ENCODE results near the gene ZNF486. TPM values are rescaled to one million over a fixed set of nuclear protein-coding genes. Genes with fewer than 3 reads are reported as not detected.
"Not testable (repeated sequence)": the region's sequence is repeated elsewhere in the genome, so short reads cannot be mapped to it uniquely, and the experiment has no call there.

ZNF486 gene
- 8.8 TPM for polyA plus RNA-seq (2013, experiment 1 of 2)
- polyA plus RNA-seq (2013, experiment 2 of 2) = 9.3 TPM

DNA sequence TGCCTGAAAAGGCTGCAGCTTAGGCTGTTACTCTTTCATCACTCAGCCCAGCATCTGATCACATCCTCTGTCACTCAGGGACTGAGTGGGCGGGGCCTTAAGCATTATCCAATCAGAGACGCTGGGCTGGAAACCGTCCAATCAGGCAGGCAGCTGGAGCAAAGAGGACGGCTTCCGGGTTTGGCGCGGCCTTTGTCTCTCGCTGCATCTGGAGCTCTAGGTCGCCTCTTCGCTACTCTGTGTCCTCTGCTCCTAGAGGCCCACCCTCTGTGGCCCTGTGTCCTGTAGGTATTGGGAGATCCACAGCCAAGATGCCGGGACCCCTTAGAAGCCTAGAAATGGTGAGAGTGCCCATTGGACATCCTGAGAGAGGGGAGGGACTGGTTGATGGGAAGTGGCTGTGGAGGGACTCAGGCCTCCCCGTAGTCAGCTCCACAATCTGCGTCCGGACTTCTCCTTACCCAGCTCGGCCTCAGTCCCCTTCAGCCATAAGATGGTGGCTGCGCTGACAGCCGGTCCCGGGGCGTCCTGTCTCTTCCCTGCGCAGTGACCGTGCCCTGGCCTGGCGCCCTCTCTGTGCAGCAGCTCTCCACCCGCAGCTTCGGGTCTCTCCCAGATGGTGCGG is at the start of gene ZNF486:
ZNF486 (plus strand) TSS at position 195 of the 625 bp plus-strand sequence; CDS start at position 312, 117 bp downstream.
- peaks cover 3 to 40% of the 10 kb centered on the region in 2 donors for H3K9me3 ChIP-seq (replicated peaks in 1 of 2; ENCODE audit: control insufficient read depth in 2 of 2, insufficient read depth in 1 of 2, low read depth in 1 of 2, low read length in 2 of 2)
- peak within 1 kb of the TSS; percentile 78 for H3K4me2 ChIP-seq (ENCODE audit: insufficient read depth, low read length, poor library complexity, severe bottlenecking)
- peak within 1 kb of the TSS; percentile 75 for H3K23ac ChIP-seq (ENCODE audit: low read depth, low read length, poor library complexity)
- no peak within 1 kb of the TSS for H2BK12ac ChIP-seq (ENCODE audit: low read length)
- peak within 1 kb of the TSS; percentile 99 for H3K9ac ChIP-seq (ENCODE audit: low read depth, low read length, poor library complexity)
- peak within 1 kb of the TSS; percentile 93 for H2BK15ac ChIP-seq (ENCODE audit: low read length)
- no peak within 1 kb of the TSS for H4K91ac ChIP-seq (ENCODE audit: low read depth, low read length, poor library complexity)
- peak within 1 kb of the TSS; percentile 65 to 89 for H3K4me3 ChIP-seq (ENCODE audit: low read length in 2 of 2)
- peaks cover 2% of the 10 kb centered on the region for H3K79me1 ChIP-seq (ENCODE audit: low read depth, low read length)
- H3K4ac ChIP-seq (ENCODE audit: low read length) = no peak within 1 kb of the TSS
- peak within 1 kb of the TSS; percentile 79 for H2AFZ ChIP-seq (ENCODE audit: low read length)
- no peaks in the 10 kb centered on the region for H3K4me1 ChIP-seq (ENCODE audit: control insufficient read depth in 2 of 2, insufficient read depth in 1 of 2, low read depth in 1 of 2, low read length in 2 of 2)
- no peaks in the 10 kb centered on the region for H3K27me3 ChIP-seq (ENCODE audit: control insufficient read depth in 3 of 3, insufficient read depth in 3 of 3, low read depth in 1 of 3, low read length in 3 of 3)
- peak within 1 kb of the TSS; percentile 90 for H3K27ac ChIP-seq (replicated peaks; ENCODE audit: low read length)
- H3K14ac ChIP-seq (ENCODE audit: low read length) = peak within 1 kb of the TSS; percentile 25
- peak; percentile 96 for DNase-seq (ENCODE audit: low spot score)
- peak within 1 kb of the TSS; percentile 61 for H2AK5ac ChIP-seq (ENCODE audit: low read depth, low read length)
- WGBS, 2 donors (ENCODE audit: extremely low coverage in 2 of 2, insufficient read length in 2 of 2, insufficient replicate concordance in 1 of 2) = no CpG with 5 or more reads among the region's 25 CpGs
- H2BK120ac ChIP-seq (ENCODE audit: low read depth, low read length) = no peak within 1 kb of the TSS
- peak within 1 kb of the TSS; percentile 97 for H3K18ac ChIP-seq (ENCODE audit: low read length)
- H2BK5ac ChIP-seq (ENCODE audit: low read length) = peak within 1 kb of the TSS; percentile 77
- peak within 1 kb of the TSS; percentile 50 for H4K8ac ChIP-seq (ENCODE audit: low read depth, low read length)
- peaks cover 10 to 31% of the 10 kb centered on the region in 2 donors for H3K36me3 ChIP-seq (replicated peaks in 1 of 2; ENCODE audit: control insufficient read depth in 2 of 2, insufficient read depth in 2 of 2, low read length in 2 of 2)

GRCh38 chr19:20118064-20118839 is 48.8 kb upstream of the ZNF486 start:
- not testable (repeated sequence) for DNase-seq (ENCODE audit: low spot score); H2BK120ac ChIP-seq (ENCODE audit: low read depth, low read length); H2BK12ac ChIP-seq (ENCODE audit: low read length); H2BK5ac ChIP-seq (ENCODE audit: low read length); H2BK15ac ChIP-seq (ENCODE audit: low read length); H3K9ac ChIP-seq (ENCODE audit: low read depth, low read length, poor library complexity); H4K91ac ChIP-seq (ENCODE audit: low read depth, low read length, poor library complexity); H2AK5ac ChIP-seq (ENCODE audit: low read depth, low read length); H3K4ac ChIP-seq (ENCODE audit: low read length); H3K18ac ChIP-seq (ENCODE audit: low read length); H3K23ac ChIP-seq (ENCODE audit: low read depth, low read length, poor library complexity); H3K14ac ChIP-seq (ENCODE audit: low read length); H3K4me3 ChIP-seq (ENCODE audit: low read length in 2 of 2); H4K8ac ChIP-seq (ENCODE audit: low read depth, low read length); H3K4me2 ChIP-seq (ENCODE audit: insufficient read depth, low read length, poor library complexity, severe bottlenecking); H3K27ac ChIP-seq (replicated peaks; ENCODE audit: low read length); H3K79me1 ChIP-seq (ENCODE audit: low read depth, low read length); H3K4me1 ChIP-seq (ENCODE audit: control insufficient read depth in 2 of 2, insufficient read depth in 1 of 2, low read depth in 1 of 2, low read length in 2 of 2); H3K27me3 ChIP-seq (ENCODE audit: control insufficient read depth in 3 of 3, insufficient read depth in 3 of 3, low read depth in 1 of 3, low read length in 3 of 3); H2AFZ ChIP-seq (ENCODE audit: low read length)
- no CpG with 5 or more reads among the region's 6 CpGs for WGBS, 2 donors (ENCODE audit: extremely low coverage in 2 of 2, insufficient read length in 2 of 2, insufficient replicate concordance in 1 of 2)
- Histone ChIP-seq H3K9me3 (replicated peaks in 1 of 2; ENCODE audit: control insufficient read depth in 2 of 2, insufficient read depth in 1 of 2, low read depth in 1 of 2, low read length in 2 of 2) (peaks cover 31 to 99% of the 10 kb centered on the region in 2 donors), H3K36me3 (replicated peaks in 1 of 2; ENCODE audit: control insufficient read depth in 2 of 2, insufficient read depth in 2 of 2, low read length in 2 of 2) (peaks cover 24 to 96% of the 10 kb centered on the region in 2 donors)

DNA sequence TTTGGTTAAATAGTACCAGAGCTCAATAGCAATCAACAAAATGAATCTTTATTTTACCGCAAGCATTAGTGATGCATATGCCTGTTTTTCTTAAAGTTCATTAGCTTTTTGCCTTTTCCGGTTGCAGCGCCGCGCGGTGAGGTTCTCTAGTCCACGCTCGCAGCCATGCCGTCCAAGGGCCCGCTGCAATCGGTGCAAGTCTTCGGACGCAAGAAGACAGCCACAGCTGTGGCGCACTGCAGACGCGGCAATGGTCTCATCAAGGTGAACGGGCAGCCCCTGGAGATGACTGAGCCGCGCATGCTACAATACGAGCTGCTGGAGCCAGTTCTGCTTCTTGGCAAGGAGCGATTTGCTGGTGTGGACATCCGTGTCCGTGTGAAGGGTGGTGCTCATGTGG is 42.1 kb upstream of the ZNF486 start:
- Histone ChIP-seq H3K9me3 (replicated peaks in 1 of 2; ENCODE audit: control insufficient read depth in 2 of 2, insufficient read depth in 1 of 2, low read depth in 1 of 2, low read length in 2 of 2) (peaks cover 29 to 97% of the 10 kb centered on the region in 2 donors), H3K14ac (ENCODE audit: low read length) (no peak overlapping the region)

DNA sequence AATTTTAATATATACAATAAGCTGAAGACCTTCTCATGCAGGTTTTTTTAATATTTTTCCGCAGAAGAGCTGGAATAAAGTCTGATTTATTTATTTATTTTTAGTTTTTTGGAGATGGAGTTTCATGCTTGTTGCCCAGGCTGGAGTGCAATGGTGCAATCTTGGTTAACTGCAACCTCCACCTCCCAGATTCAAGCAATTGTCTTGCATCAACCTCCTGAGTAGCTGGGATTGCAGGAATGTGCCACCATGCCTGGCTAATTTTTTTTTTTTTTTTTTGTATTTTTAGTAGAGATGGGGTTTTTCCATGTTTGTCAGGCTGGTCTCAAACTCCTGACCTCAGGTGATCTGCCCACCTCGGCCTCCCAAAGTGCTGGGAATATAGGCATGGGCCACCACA is 34.1 kb upstream of the ZNF486 start:
- not testable (repeated sequence) for H2BK15ac ChIP-seq (ENCODE audit: low read length); H2AK5ac ChIP-seq (ENCODE audit: low read depth, low read length); H2BK120ac ChIP-seq (ENCODE audit: low read depth, low read length); DNase-seq (ENCODE audit: low spot score); H3K4me2 ChIP-seq (ENCODE audit: insufficient read depth, low read length, poor library complexity, severe bottlenecking); H2BK5ac ChIP-seq (ENCODE audit: low read length); H3K9ac ChIP-seq (ENCODE audit: low read depth, low read length, poor library complexity); H3K4me3 ChIP-seq (ENCODE audit: low read length in 2 of 2); H4K91ac ChIP-seq (ENCODE audit: low read depth, low read length, poor library complexity); H3K4me1 ChIP-seq (ENCODE audit: control insufficient read depth in 2 of 2, insufficient read depth in 1 of 2, low read depth in 1 of 2, low read length in 2 of 2); H3K27ac ChIP-seq (replicated peaks; ENCODE audit: low read length); H3K27me3 ChIP-seq (ENCODE audit: control insufficient read depth in 3 of 3, insufficient read depth in 3 of 3, low read depth in 1 of 3, low read length in 3 of 3); H3K4ac ChIP-seq (ENCODE audit: low read length); H3K14ac ChIP-seq (ENCODE audit: low read length); H2AFZ ChIP-seq (ENCODE audit: low read length); H2BK12ac ChIP-seq (ENCODE audit: low read length); H3K79me1 ChIP-seq (ENCODE audit: low read depth, low read length); H3K23ac ChIP-seq (ENCODE audit: low read depth, low read length, poor library complexity); H3K18ac ChIP-seq (ENCODE audit: low read length); H4K8ac ChIP-seq (ENCODE audit: low read depth, low read length)
- peaks cover 4 to 18% of the 10 kb centered on the region in 2 donors for H3K36me3 ChIP-seq (replicated peaks in 1 of 2; ENCODE audit: control insufficient read depth in 2 of 2, insufficient read depth in 2 of 2, low read length in 2 of 2)
- no CpG with 5 or more reads among the region's 2 CpGs for WGBS, 2 donors (ENCODE audit: extremely low coverage in 2 of 2, insufficient read length in 2 of 2, insufficient replicate concordance in 1 of 2)
- H3K9me3 ChIP-seq (replicated peaks in 1 of 2; ENCODE audit: control insufficient read depth in 2 of 2, insufficient read depth in 1 of 2, low read depth in 1 of 2, low read length in 2 of 2) = peaks cover 4 to 35% of the 10 kb centered on the region in 2 donors

More for the DNA sequence above, 42.1 kb upstream of the ZNF486 start:
- no peak overlapping the region for H4K91ac ChIP-seq (ENCODE audit: low read depth, low read length, poor library complexity)
- H2AFZ ChIP-seq (ENCODE audit: low read length) = no peak overlapping the region
- H2BK120ac ChIP-seq (ENCODE audit: low read depth, low read length) = no peak overlapping the region
- H2AK5ac ChIP-seq (ENCODE audit: low read depth, low read length) = no peak overlapping the region
- DNase-seq (ENCODE audit: low spot score) = no peak
- H2BK5ac ChIP-seq (ENCODE audit: low read length) = no peak overlapping the region
- no peak overlapping the region for H2BK15ac ChIP-seq (ENCODE audit: low read length)
- no peak overlapping the region for H4K8ac ChIP-seq (ENCODE audit: low read depth, low read length)
- no peak overlapping the region for H3K18ac ChIP-seq (ENCODE audit: low read length)
- WGBS, 2 donors (ENCODE audit: extremely low coverage in 2 of 2, insufficient read length in 2 of 2, insufficient replicate concordance in 1 of 2) = no CpG with 5 or more reads among the region's 23 CpGs
- H3K36me3 ChIP-seq (replicated peaks in 1 of 2; ENCODE audit: control insufficient read depth in 2 of 2, insufficient read depth in 2 of 2, low read length in 2 of 2) = peaks cover 32 to 88% of the 10 kb centered on the region in 2 donors
- H3K9ac ChIP-seq (ENCODE audit: low read depth, low read length, poor library complexity) = no peak overlapping the region
- H3K4me2 ChIP-seq (ENCODE audit: insufficient read depth, low read length, poor library complexity, severe bottlenecking) = no peak overlapping the region
- no peaks in the 10 kb centered on the region for H3K79me1 ChIP-seq (ENCODE audit: low read depth, low read length)
- peaks cover 0 to 2% (median 0%) of the 10 kb centered on the region in 3 experiments for H3K27me3 ChIP-seq (ENCODE audit: control insufficient read depth in 3 of 3, insufficient read depth in 3 of 3, low read depth in 1 of 3, low read length in 3 of 3)
- H3K4ac ChIP-seq (ENCODE audit: low read length) = no peak overlapping the region
- no peak overlapping the region for H2BK12ac ChIP-seq (ENCODE audit: low read length)
- H3K23ac ChIP-seq (ENCODE audit: low read depth, low read length, poor library complexity) = no peak overlapping the region
- H3K27ac ChIP-seq (replicated peaks; ENCODE audit: low read length) = no peak overlapping the region
- H3K4me1 ChIP-seq (ENCODE audit: control insufficient read depth in 2 of 2, insufficient read depth in 1 of 2, low read depth in 1 of 2, low read length in 2 of 2) = no peaks in the 10 kb centered on the region
- H3K4me3 ChIP-seq (ENCODE audit: low read length in 2 of 2) = no peak overlapping the region

Data from neuronal stem cell (in vitro differentiated cells).